NCI-H1694 (cell line): Measurements from ENCODE around the gene METTL9.
"Not testable (repeated sequence)": the region's sequence is repeated elsewhere in the genome, so short reads cannot be mapped to it uniquely, and the experiment has no call there.

ENCODE experiments used
- DNase-seq: peaks from one replicate; lab custom pipeline; 2025; lab: John Stamatoyannopoulos, UW

Gene METTL9

DNA sequence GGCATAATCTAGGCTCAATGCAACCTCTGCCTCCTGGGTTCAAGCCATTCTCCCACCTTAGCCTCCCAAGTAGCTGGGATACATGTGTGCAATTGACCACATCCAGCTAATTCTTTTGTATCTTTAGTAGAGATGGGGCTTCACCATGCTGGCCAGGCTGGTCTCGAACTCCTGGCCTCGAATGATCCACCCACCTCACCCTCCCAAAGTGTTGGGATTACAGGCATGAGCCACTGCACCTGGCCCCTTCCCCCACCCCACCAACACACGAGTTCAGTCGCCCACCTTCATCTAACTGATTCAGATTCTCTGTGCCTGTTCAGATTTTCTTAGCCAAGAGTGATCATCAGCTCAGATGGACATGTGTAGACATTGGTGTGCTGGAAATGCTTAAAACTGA lies 25.0 kb upstream of the METTL9 start:
- DNase-seq: no peak

DNA sequence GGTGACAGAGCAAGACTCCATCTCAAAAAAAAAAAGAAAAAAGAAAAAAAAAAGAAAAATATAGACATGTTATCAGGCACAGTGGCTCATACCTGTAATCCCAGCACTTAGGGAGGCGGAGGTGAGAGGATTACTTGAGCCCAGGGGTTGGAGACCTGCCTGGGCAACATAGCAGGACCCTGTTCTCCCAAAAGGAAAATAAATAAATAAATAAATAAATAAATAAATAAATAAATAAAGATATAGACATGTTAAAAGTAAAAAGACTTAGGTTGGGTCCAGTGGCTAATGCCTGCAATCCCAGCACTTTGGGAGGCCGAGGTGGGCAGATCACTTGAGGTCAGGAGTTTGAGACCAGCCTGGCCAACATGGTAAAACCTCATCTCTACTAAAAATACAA lies 23.1 kb upstream of the METTL9 start:
- DNase-seq: not testable (repeated sequence)

DNA sequence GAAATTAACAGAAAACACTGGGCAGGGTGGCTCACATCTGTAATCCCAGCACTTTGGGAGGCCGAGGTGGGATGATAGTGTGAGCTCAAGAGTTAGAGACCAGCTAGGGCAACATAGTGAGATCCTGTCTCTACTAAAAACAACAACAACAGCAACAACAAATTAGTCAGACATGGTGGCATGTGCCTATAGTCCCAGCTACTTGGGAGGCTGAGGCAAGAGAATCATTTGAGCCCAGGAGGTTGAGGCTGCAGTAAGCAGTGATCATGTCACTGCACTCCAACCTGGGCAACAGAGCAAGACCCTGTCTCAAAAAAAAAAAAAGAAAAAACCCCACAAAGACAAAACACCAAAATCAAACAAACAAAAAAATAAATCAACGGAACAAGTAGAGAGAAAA lies 21.9 kb upstream of the METTL9 start:
- not testable (repeated sequence) for DNase-seq

DNA sequence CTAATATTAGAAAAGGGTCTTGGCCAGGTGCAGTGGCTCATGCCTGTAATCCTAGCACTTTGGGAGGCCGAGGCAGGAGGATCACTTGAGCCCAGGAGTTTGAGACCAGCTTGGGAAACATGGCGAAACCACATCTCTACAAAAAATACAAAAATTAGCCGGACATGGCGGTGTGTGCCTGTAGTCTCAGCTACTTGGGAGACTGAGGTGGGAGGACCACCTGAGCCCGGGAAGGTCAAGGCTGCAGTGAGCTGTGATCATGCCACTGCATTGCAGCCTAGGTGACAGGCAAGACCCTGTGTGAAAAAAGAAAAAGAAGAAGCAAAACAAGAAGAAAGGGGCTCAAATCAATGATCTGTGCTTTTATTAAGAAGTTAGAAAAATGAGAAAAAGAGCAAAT lies 21.1 kb upstream of the METTL9 start:
- not testable (repeated sequence) for DNase-seq

- not testable (repeated sequence) for DNase-seq
These were observed 19.2 kb upstream of the METTL9 start for GRCh38 chr16:21580131-21580530.

- no peak for DNase-seq
These were observed 18.6 kb upstream of the METTL9 start for GRCh38 chr16:21580807-21581206.

DNA sequence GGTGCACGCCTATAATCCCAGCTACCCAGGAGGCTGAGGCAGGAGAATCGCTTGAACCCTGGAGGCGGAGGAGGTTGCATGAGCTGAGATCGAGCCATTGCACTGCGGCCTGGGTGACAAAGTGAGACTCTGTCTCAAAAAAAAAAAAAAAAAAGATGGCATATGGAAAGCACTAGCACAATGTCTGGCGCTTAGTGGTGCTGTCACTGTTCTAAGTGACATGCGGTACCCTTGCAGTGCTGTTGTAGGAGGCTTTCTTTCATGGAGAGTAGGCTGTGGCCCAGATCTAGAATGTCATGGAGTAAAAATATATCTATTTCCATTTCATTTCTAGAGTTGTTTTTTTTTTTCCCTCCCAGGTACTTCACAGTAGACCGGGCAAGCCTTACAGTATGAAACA lies 14.6 kb upstream of the METTL9 start:
- no peak for DNase-seq

DNA sequence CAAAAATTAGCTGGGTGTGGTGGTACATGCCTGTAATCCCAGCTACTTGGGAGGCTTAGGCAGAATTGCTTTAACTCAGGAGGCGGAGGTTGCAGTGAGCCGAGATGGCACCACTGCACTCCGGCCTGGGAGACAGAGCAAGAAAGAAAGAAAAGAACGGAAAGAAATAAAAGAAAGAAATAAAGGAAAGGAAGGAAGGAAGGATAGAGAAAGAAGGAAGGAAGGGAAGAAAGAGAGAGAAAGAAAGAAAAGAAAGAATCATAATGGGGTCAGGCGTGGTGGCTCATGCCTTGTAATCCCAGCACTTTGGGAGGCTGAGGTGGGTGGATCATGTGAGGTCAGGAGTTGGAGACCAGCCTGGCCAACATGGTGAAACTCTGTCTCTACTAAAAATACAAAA lies 10.8 kb upstream of the METTL9 start:
- not testable (repeated sequence) for DNase-seq

DNA sequence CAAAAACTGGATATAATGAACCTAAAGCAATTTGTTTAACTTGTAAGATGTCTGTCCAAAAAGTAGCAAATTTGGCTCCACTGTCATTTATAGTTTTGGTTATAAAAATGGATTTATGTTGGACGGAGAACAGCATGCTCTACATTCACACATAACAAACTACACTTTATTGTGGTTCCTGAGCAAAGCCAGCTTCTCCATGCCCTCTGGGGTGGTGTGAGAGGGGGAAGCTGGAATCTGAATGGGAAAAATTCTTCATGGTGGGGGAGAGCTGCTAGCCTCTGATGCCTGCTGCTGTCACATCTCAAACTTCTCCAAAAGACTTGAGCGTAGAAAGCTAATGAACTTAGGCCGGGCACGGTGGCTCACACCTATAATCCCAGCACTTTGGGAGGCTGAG lies 9.8 kb upstream of the METTL9 start:
- DNase-seq: no peak

DNA sequence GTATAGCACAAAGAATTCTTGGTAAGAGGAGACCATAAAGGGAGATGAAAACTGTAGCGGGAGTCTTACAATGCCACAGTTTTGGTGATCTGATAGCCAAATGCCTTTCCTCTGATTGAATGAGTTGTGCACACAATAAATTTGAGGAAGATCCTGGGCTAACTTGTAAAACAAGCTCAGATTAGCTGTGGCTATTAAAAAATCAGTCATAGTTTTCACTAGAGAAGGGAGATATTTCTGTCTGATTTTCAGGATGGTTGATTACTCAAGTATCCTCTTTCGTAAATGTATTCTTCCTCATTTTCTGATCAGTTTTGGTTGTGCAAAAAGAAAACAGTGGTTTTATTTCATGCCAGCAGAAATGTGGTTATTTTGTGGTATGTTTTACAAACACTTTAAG lies 9.1 kb upstream of the METTL9 start:
- DNase-seq: no peak

DNA sequence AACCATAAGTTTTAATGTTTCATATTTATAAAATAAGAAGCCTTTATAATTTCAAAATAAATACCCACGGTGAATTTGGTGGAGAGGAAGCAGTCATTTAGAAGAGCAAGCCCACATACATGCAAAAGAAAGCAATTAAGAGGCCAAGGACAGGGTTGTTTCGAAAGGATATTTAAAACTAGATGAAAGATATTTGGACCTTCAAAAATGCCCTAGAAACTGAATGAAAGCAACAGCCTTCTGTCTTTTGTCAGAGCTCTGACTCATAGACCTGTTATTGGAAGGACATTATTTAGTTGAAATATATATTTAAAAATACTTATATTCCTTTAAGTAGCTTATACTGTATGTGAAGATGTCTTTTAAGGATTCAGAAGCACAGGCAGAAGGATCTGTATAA lies 8.6 kb upstream of the METTL9 start:
- no peak for DNase-seq

- no peak for DNase-seq
These were observed 7.2 kb upstream of the METTL9 start for GRCh38 chr16:21592191-21592590.

GRCh38 chr16:21593530-21594289 lies 5.7 kb upstream of the METTL9 start:
- no peak for DNase-seq

- no peak for DNase-seq
These were observed 1.8 kb upstream of the METTL9 start for GRCh38 chr16:21597561-21598030.

DNA sequence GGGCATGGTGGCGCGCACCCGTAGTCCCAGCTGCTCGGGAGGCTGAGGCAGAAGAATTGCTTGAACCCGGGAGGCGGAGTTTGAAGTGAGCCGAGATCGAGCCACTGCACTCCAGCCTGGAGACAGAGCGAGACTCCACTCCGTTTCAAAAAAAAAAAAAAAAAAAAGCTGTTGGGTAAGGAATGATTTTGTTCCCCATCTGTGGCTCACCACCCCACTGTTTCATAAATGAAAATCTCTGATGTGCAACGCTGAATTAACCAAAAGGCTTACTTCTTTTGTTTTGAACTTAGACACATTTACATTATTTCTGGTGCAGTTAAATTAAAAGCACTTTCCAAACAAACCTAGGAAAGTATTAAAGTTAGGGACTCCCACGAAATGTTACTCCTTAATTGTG lies 1.2 kb upstream of the METTL9 start:
- no peak for DNase-seq

DNA sequence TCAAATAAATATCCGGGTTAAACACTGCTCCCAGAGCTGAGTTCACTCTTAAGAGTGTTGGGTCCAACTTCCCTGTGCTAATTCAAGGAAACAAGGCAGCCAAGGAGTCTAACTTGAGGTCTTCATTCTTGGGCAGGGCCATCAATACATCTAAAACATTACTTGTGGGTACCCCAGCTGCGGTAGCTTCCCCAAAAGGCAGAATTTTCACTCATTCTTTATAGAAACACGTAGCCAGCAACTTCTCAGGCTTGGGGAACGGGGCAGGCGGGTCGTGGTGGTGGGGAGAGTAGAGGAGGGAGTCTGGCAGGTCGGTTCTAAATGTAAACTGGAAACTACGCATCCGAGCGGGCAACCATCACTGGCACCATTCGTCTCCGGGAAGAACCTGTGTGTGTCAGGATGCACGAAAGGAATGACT lies 666 bp upstream of the METTL9 start:
- no peak for DNase-seq

DNA sequence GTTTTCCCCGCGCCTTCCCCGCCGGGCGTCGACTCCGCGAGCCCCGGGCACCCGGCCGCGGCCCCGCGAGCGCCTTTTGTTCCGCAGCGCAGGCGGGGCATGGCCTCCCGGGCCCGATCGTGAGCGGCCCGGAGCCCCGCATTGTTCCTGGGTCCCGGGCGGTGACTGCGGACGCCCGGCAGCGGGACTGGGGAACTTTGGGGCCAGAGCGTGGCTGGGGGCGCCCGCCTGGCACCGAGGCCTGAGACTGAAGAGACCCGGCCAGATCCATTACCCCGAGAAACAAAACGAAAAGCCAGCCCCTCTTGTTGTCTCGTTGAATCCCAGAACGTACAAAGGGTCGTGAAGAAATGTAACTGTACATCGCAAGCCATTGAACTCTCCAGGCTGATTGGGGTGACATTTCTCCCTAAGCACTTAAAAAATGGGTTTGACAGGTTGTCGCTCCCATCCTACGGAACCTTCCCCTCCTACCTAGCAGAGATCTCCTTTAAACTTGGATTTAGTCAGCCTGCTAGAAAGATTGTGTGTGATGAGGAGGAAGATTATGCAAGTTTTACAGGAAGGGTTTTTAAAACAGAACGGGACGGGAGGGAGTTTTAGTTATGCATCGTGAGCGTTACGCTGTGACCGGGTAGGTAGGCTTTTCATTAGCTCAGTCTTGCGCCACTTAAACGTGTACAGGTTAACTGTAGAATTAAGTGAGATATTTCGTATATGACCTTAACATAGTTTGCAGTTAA lies 825 bp downstream of the METTL9 start:
- DNase-seq: peak; percentile 3

DNA sequence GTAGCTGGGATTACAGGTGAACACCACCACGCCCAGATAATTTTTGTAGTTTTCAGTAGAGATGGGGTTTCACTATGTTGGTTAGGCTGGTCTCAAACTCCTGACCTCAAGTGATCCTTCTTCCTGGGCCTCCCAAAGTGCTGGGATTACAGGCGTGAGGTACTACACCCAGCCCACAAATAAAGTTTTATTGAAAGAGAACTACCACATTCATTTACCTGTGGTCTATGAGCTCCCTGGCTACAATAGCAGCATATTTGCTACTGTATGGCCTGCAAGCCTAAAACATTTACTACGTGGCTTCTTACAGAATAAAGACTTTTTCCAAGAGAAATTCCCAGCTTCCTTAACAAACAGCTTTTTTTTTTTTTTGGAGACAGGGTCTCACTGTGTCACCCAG lies 3.4 kb downstream of the METTL9 start:
- DNase-seq: no peak

DNA sequence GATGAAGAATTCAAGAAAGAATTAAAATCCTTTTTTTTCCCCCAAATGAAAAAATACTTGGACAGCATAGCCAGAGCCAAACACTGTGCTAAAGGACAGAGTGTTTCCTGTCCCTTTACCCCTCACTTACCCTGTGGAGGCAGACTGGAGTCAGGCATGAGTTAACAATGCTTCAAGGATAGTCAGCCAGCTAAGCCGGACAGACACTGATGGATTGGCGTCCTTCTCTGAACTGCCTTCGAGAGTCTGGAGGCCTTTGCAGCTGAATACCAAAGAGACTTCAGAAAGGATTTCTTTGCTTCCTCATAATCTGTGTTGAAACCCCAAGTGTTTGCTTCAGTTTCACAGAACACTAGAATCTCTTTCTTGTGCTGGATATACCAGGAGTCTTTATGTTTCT lies 4.6 kb downstream of the METTL9 start:
- no peak for DNase-seq

- not testable (repeated sequence) for DNase-seq
These were observed 6.5 kb downstream of the METTL9 start for GRCh38 chr16:21605848-21606247.

GRCh38 chr16:21608639-21609328 lies 9.4 kb downstream of the METTL9 start:
- DNase-seq: no peak

- DNase-seq: no peak
These were observed 10.7 kb downstream of the METTL9 start for GRCh38 chr16:21610006-21610544.

DNA sequence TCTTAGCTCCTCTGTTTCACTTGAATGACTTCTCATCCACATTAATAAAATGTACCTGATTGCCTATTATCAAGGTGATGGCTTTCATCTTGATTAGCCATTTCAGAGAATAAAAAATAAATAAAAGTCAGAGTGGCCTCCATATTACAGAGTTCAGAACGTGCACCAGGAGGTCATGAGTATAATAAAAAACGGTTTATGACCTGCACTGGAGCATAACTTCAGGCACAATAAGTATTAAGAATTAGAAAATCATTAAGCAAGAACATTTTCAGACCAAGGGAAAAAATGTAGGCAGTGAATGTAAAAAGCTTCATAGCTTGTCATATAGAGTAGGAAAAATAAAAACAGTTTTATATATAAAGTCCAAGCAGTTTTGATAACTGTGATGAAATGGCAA lies 11.4 kb downstream of the METTL9 start:
- DNase-seq: no peak
